IMR-90 (cell line): ENCODE results near the gene GOLT1A. TPM values are rescaled to one million over a fixed set of nuclear protein-coding genes. Genes with fewer than 3 reads are reported as not detected.

ENCODE experiments used
- ATAC-seq: fragments of 200-7000 bp; cut with Tn5 transposase; 2 replicates; pipeline ENCODE4 v1.9.1; 2020; ENCODE audit warnings: low read depth, mild to moderate bottlenecking, moderate library complexity
- BruUV-seq: library from RNA; stranded (reverse); fragments of 400-500 nt; replicated peaks from 2 replicates; lab custom pipeline; 2021; lab: Mats Ljungman, UMichigan
- CTCF ChIA-PET: fragments of 300-600 bp; formaldehyde crosslinking; extraction: SDS; loops from one replicate; lab custom pipeline; 2021; ENCODE audit warnings: antibody characterized with exemption; lab: Yijun Ruan, JAX
- POLR2A ChIA-PET: fragments of 300-600 bp; sonication (Branson Sonifier 250); formaldehyde crosslinking; loops from one replicate; lab custom pipeline; 2022; ENCODE audit warnings: antibody characterized with exemption; ENCODE audit not compliant: unreplicated experiment; lab: Charles Lee
- DNase-seq: peaks from one replicate; pipeline ENCODE4 v3.0.0; 2013
- H2AFZ ChIP-seq: replicated peaks from 2 replicates; pipeline ENCODE3; 2013; ENCODE audit warnings: low read length, mild to moderate bottlenecking; ENCODE audit not compliant: poor library complexity
- H2AK5ac ChIP-seq: 2 replicates; pipeline ENCODE4 v1.6.1; 2013; ENCODE audit warnings: low read depth, low read length, inconsistent platforms
- H2AK9ac ChIP-seq: replicated peaks from 2 replicates; pipeline ENCODE3; 2013; ENCODE audit warnings: mild to moderate bottlenecking, low read depth, low read length, moderate library complexity; ENCODE audit not compliant: poor library complexity
- H2BK120ac ChIP-seq: 2 replicates; pipeline ENCODE4 v1.6.1; 2013; ENCODE audit warnings: low read depth, low read length, inconsistent platforms
- H2BK15ac ChIP-seq: 3 replicates; pipeline ENCODE4 v1.6.1; 2013; ENCODE audit warnings: low read depth, low read length, inconsistent platforms
- H2BK20ac ChIP-seq: 2 replicates; pipeline ENCODE4 v1.6.1; 2013; ENCODE audit warnings: low read depth, mild to moderate bottlenecking, inconsistent platforms, low read length, moderate library complexity
- H2BK5ac ChIP-seq: 2 replicates; pipeline ENCODE4 v1.6.1; 2013; ENCODE audit warnings: mild to moderate bottlenecking, low read depth, low read length, inconsistent platforms; ENCODE audit not compliant: poor library complexity, severe bottlenecking
- H3K14ac ChIP-seq: replicated peaks from 2 replicates; pipeline ENCODE4 v1.6.1; 2013; ENCODE audit warnings: low read depth, low read length, inconsistent platforms
- H3K18ac ChIP-seq: 2 replicates; pipeline ENCODE4 v1.6.1; 2013; ENCODE audit warnings: low read depth, low read length, control low read depth
- H3K23ac ChIP-seq: 2 replicates; pipeline ENCODE4 v1.6.1; 2013; ENCODE audit warnings: low read depth, low read length, inconsistent platforms
- H3K27ac ChIP-seq: 2 replicates; pipeline ENCODE4 v1.5.1; 2013; ENCODE audit warnings: mild to moderate bottlenecking, control low read depth, low read length; ENCODE audit not compliant: insufficient read depth
- H3K27me3 ChIP-seq: 2 replicates; pipeline ENCODE4 v1.6.1; 2013; ENCODE audit warnings: low read length; ENCODE audit not compliant: control insufficient read depth, insufficient read depth
- H3K36me3 ChIP-seq: 2 replicates; pipeline ENCODE4 v1.6.1; 2013; ENCODE audit warnings: low read length, mixed read lengths; ENCODE audit not compliant: control insufficient read depth, insufficient read depth
- H3K4ac ChIP-seq: 2 replicates; pipeline ENCODE4 v1.6.1; 2013; ENCODE audit warnings: low read depth, low read length, inconsistent platforms
- H3K4me1 ChIP-seq: 2 replicates; pipeline ENCODE4 v1.6.1; 2013; ENCODE audit warnings: low read length, mixed read lengths; ENCODE audit not compliant: control insufficient read depth, insufficient read depth
- H3K4me2 ChIP-seq: 2 replicates; pipeline ENCODE4 v1.6.1; 2013; ENCODE audit warnings: low read depth, mild to moderate bottlenecking, control low read depth, low read length, moderate library complexity
- H3K4me3 ChIP-seq: 2 replicates; pipeline ENCODE4 v1.5.1; 2013; ENCODE audit warnings: low read depth, mild to moderate bottlenecking, control low read depth, low read length, moderate library complexity; ENCODE audit not compliant: insufficient read depth
- H3K56ac ChIP-seq: 2 replicates; pipeline ENCODE4 v1.6.1; 2013; ENCODE audit warnings: low read length, inconsistent platforms; ENCODE audit not compliant: insufficient read depth; ENCODE audit errors: extremely low read depth
- H3K79me1 ChIP-seq, 2 experiments: 2 replicates each; pipeline ENCODE4 v1.6.1; 2013; ENCODE audit warnings: low read length in 2 of 2, inconsistent platforms in 1 of 2, low read depth in 1 of 2
- H3K9ac ChIP-seq: 2 replicates; pipeline ENCODE4 v1.6.1; 2013; ENCODE audit warnings: low read depth, low read length, control low read depth
- H3K9me1 ChIP-seq: 2 replicates; pipeline ENCODE4 v1.6.1; 2013; ENCODE audit warnings: low read length, inconsistent platforms; ENCODE audit not compliant: insufficient read depth
- H3K9me3 ChIP-seq: 2 replicates; pipeline ENCODE4 v1.6.1; 2013; ENCODE audit warnings: low read length; ENCODE audit not compliant: control insufficient read depth, insufficient read depth
- H4K20me1 ChIP-seq: 2 replicates; pipeline ENCODE4 v1.6.1; 2013; ENCODE audit warnings: low read length, inconsistent platforms; ENCODE audit not compliant: insufficient read depth
- H4K5ac ChIP-seq: 2 replicates; pipeline ENCODE4 v1.6.1; 2013; ENCODE audit warnings: mild to moderate bottlenecking, low read depth, low read length, control low read depth
- H4K8ac ChIP-seq, 2 experiments: 2 replicates each; pipeline ENCODE4 v1.6.1; 2013; ENCODE audit warnings: low read depth in 2 of 2, low read length in 2 of 2, control low read depth in 1 of 2, inconsistent platforms in 1 of 2
- H4K91ac ChIP-seq: 2 replicates; pipeline ENCODE4 v1.6.1; 2013; ENCODE audit warnings: low read depth, low read length, inconsistent platforms; ENCODE audit not compliant: insufficient read depth
- BHLHE40 ChIP-seq: fragments of 150-350 bp; IDR thresholded peaks from 2 replicates; pipeline ENCODE4 v1.6.1; 2016; ENCODE audit warnings: mild to moderate bottlenecking, low read depth, low read length
- CHD1 ChIP-seq: IDR thresholded peaks from 2 replicates; pipeline ENCODE4 v1.6.1; 2012; ENCODE audit warnings: low read depth, low read length, improper control_type of control experiment
- CTCF ChIP-seq: conservative IDR thresholded peaks from 2 replicates; pipeline ENCODE4 v1.5.1; 2012; ENCODE audit warnings: mild to moderate bottlenecking, low read depth, low read length, improper control_type of control experiment
- FOS ChIP-seq: fragments of 150-350 bp; IDR thresholded peaks from 2 replicates; pipeline ENCODE4 v1.6.1; 2016; ENCODE audit warnings: low read depth, low read length
- MAFK ChIP-seq: IDR thresholded peaks from 2 replicates; pipeline ENCODE4 v1.6.1; 2012; ENCODE audit warnings: low read depth, low read length, improper control_type of control experiment
- MAZ ChIP-seq: IDR thresholded peaks from 2 replicates; pipeline ENCODE4 v1.6.1; 2012; ENCODE audit warnings: low read depth, mild to moderate bottlenecking, low read length, improper control_type of control experiment, moderate library complexity, borderline replicate concordance
- NFE2L2 ChIP-seq: fragments of 150-350 bp; IDR thresholded peaks from 2 replicates; pipeline ENCODE4 v1.6.1; 2016; ENCODE audit warnings: low read depth, mild to moderate bottlenecking, low read length
- RCOR1 ChIP-seq: IDR thresholded peaks from 2 replicates; pipeline ENCODE4 v1.6.1; 2012; ENCODE audit warnings: mild to moderate bottlenecking, low read length, improper control_type of control experiment; ENCODE audit not compliant: insufficient replicate concordance
- RFX5 ChIP-seq: IDR thresholded peaks from 2 replicates; pipeline ENCODE4 v1.8.0; 2012; ENCODE audit warnings: low read depth, mild to moderate bottlenecking, low read length, moderate library complexity
- SMC3 ChIP-seq: fragments of 150-350 bp; IDR thresholded peaks from 2 replicates; pipeline ENCODE4 v1.6.1; 2016; ENCODE audit warnings: low read depth, mild to moderate bottlenecking, antibody characterized with exemption, low read length, moderate library complexity
- USF2 ChIP-seq: fragments of 150-350 bp; IDR thresholded peaks from 2 replicates; pipeline ENCODE4 v1.6.1; 2017; ENCODE audit warnings: mild to moderate bottlenecking, antibody characterized with exemption, low read length, low read depth
- WGBS, 2 experiments: methylation state at CpG; one replicate each; pipeline versions ENCODE4 v1.1.5 to v1.1.7; 2013; ENCODE audit warnings: missing lambda C conversion rate in 2 of 2; ENCODE audit not compliant: insufficient read length in 1 of 2; ENCODE audit errors: extremely low coverage in 2 of 2; 5-methylcytosine and 5-hydroxymethylcytosine counted together
- dilution Hi-C: fragments of 300-500 bp; cut with HindIII; formaldehyde crosslinking; loops from one replicate; pipeline ENCODE4 v1.14.3; 2018; ENCODE audit warnings: low sequenced_read_pairs; ENCODE audit not compliant: unreplicated experiment
- in situ Hi-C: fragments of 300-500 bp; cut with MboI; formaldehyde crosslinking; loops from 3 replicates; pipeline ENCODE4 v1.14.3; 2019; ENCODE audit warnings: low sequenced_read_pairs, inconsistent platforms, mixed read lengths
- intact Hi-C: fragments of 100-400 bp; cut with micrococcal nuclease; formaldehyde crosslinking; loops from 2 replicates; pipeline ENCODE4 v1.10.0; 2022
- polyA plus RNA-seq, 3 experiments: library from polyadenylated mRNA; depleted of rRNA; stranded (reverse); fragments of >200 nt; gene quantifications; 2 replicates each; pipeline ENCODE4 v1.2.3, GENCODE V29; 2012; ENCODE audit warnings: low replicate concordance in 1 of 3
- total RNA-seq: library from RNA; depleted of rRNA; stranded (reverse); fragments of >200 nt; gene quantifications from 2 replicates; pipeline ENCODE4 v1.2.3, GENCODE V29; 2012

Gene GOLT1A
- total and polyA plus RNA-seq, 2 of the 4 experiments (the other 2 are of a cell fraction) = 0.32 TPM; not detected in 1

- H2AK5ac ChIP-seq = no peak overlapping the region
- ChIA-PET CTCF (no interaction called here), POLR2A (no interaction called here)
- 55% methylated on average over 2 of the region's 8 CpGs; no CpG with 5 or more reads in 1 of the 2 experiments for WGBS, 2 experiments
- no peak overlapping the region for H3K4me3 ChIP-seq
- H4K8ac ChIP-seq = no peak overlapping the region
- H3K27ac ChIP-seq = no peak overlapping the region
- TF ChIP-seq NFE2L2 (no peak), USF2 (no peak), SMC3 (no peak), FOS (no peak), BHLHE40 (no peak), CHD1 (no peak), MAFK (no peak), RCOR1 (no peak), RFX5 (no peak), CTCF (no peak), MAZ (no peak)
- H3K56ac ChIP-seq = no peak overlapping the region
- DNase-seq = no peak
- no peak overlapping the region for H4K5ac ChIP-seq
- H3K27me3 ChIP-seq = no peaks in the 10 kb centered on the region
- no peak overlapping the region for H3K4ac ChIP-seq
- H3K14ac ChIP-seq = no peak overlapping the region
- no peak for ATAC-seq
- H3K9me3 ChIP-seq = no peaks in the 10 kb centered on the region
- H3K18ac ChIP-seq = no peak overlapping the region
- H2AK9ac ChIP-seq = no peak overlapping the region
- no peaks in the 10 kb centered on the region for H3K79me1 ChIP-seq
- no peak overlapping the region for H4K91ac ChIP-seq
- no peak overlapping the region for H2AFZ ChIP-seq
- H3K4me2 ChIP-seq = no peak overlapping the region
- dilution Hi-C loops (no loop called here), in situ Hi-C loops (no loop called here), intact Hi-C loops (no loop called here)
- H4K20me1 ChIP-seq = no peaks in the 10 kb centered on the region
- no peak overlapping the region for H2BK120ac ChIP-seq
- H2BK20ac ChIP-seq = no peak overlapping the region
- no peak overlapping the region for H3K23ac ChIP-seq
- no peak overlapping the region for H2BK15ac ChIP-seq
- peaks cover 4% of the 10 kb centered on the region for H3K4me1 ChIP-seq
- no peak overlapping the region for H2BK5ac ChIP-seq
- H3K9ac ChIP-seq = no peak overlapping the region
- BruUV-seq = no TSS peak
- peaks cover 25% of the 10 kb centered on the region; the same call in 1 of the 2 replicates for H3K36me3 ChIP-seq
- peaks cover 6% of the 10 kb centered on the region for H3K9me1 ChIP-seq
Observed at GRCh38 chr1:204222006-204222763, 8.4 kb upstream of the GOLT1A start.
